Left lung (tissue), 10 donors: ENCODE results near the gene WBP1. TPM values are rescaled to one million over a fixed set of nuclear protein-coding genes. Genes with fewer than 3 reads are reported as not detected.

Source experiments
- ATAC-seq: fragments of 200-7000 bp; cut with Tn5 transposase; one replicate; pipeline ENCODE4 v1.9.1; 2020; ENCODE audit warnings: moderate library complexity
- DNase-seq, 4 donors: peaks; one replicate each; pipeline ENCODE4 v3.0.0-alpha.2; 2013 to 2020
- H3K27ac ChIP-seq, 2 donors: fragments of 200-600 bp; sonication (generic) in 1 of 2; one replicate each; pipeline versions ENCODE4 v1.5.0 to v1.8.0; 2020 to 2021
- H3K27me3 ChIP-seq, 2 donors: fragments of 200-600 bp; sonication (generic) in 1 of 2; one replicate each; pipeline versions ENCODE4 v1.5.0 to v1.8.0; 2020 to 2021
- H3K36me3 ChIP-seq, 2 donors: fragments of 200-600 bp; sonication (generic) in 1 of 2; one replicate each; pipeline versions ENCODE4 v1.5.0 to v1.8.0; 2020 to 2021
- H3K4me1 ChIP-seq, 2 donors: fragments of 200-600 bp; one replicate each; pipeline ENCODE4 v1.8.0; 2021
- H3K4me3 ChIP-seq, 2 donors: fragments of 200-600 bp; sonication (generic) in 1 of 2; one replicate each; pipeline versions ENCODE4 v1.5.0 to v1.8.0; 2020 to 2021; ENCODE audit warnings: mild to moderate bottlenecking in 1 of 2
- H3K9me3 ChIP-seq, 2 donors: fragments of 200-600 bp; sonication (generic) in 1 of 2; one replicate each; pipeline versions ENCODE4 v1.5.0 to v1.8.0; 2020 to 2021
- CTCF ChIP-seq, 2 donors: fragments of 200-600 bp; sonication (generic) in 1 of 2; IDR thresholded peaks; one replicate each; pipeline versions ENCODE4 v1.5.0 to v1.8.0; 2021; ENCODE audit warnings: antibody characterized with exemption in 2 of 2
- intact Hi-C, 2 donors: fragments of 100-400 bp; cut with DNase I; formaldehyde crosslinking; loops; one replicate each; pipeline versions ENCODE4 v1.11.2 to v1.14.2; 2022
- polyA plus RNA-seq, 6 donors: library from polyadenylated mRNA; unstranded; fragments of 120-200 nt; gene quantifications; one replicate each; pipeline ENCODE4 v1.2.1, GENCODE V29; 2013; ENCODE audit not compliant: insufficient read length in 6 of 6
- total RNA-seq, 2 donors: library from RNA; stranded (reverse); fragmentation: NEBNext Ultra II Directional; extraction: Animal tissue kit (Norgen Biotek cat#: 25700); gene quantifications; one replicate each; pipeline ENCODE4 v1.2.1, GENCODE V29; 2021
- donor health status: DM: no; HTN: yes; CAD: no.
- donor health status: DM: no; HTN: no; CAD: no.

The WBP1 gene
- total and polyA plus RNA-seq, 8 donors = 38.7 to 122 (median 108) TPM

GRCh38 chr2:74426181-74426758, 32.0 kb upstream of the WBP1 start:
- no peaks in the 10 kb centered on the region for H3K9me3 ChIP-seq
- H3K36me3 ChIP-seq = peaks cover 0 to 63% of the 10 kb centered on the region in 2 donors
- H3K27ac ChIP-seq = no peak overlapping the region
- H3K4me3 ChIP-seq = no peak overlapping the region
- DNase-seq = no peak
- peaks cover 0 to 9% of the 10 kb centered on the region in 2 donors for H3K4me1 ChIP-seq
- no peak for ATAC-seq
- intact Hi-C loops = no loop called here
- H3K27me3 ChIP-seq = peaks cover 0 to 7% of the 10 kb centered on the region in 2 donors
- TF ChIP-seq CTCF (IDR thresholded peaks at IDR 0.05) = no peak

- intact Hi-C loops = no loop called here
- Histone ChIP-seq H3K4me1 (no peaks in the 10 kb centered on the region), H3K27me3 (no peaks in the 10 kb centered on the region), H3K4me3 (no peak overlapping the region), H3K36me3 (peaks cover 0 to 74% of the 10 kb centered on the region in 2 donors), H3K27ac (no peak overlapping the region), H3K9me3 (no peaks in the 10 kb centered on the region)
- ATAC-seq = no peak
- TF ChIP-seq CTCF (IDR thresholded peaks at IDR 0.05) = no peak
- no peak for DNase-seq
Measured at GRCh38 chr2:74427551-74427950, 30.7 kb upstream of the WBP1 start.

- Histone ChIP-seq H3K9me3 (no peaks in the 10 kb centered on the region), H3K27ac (no peak overlapping the region), H3K36me3 (peaks cover 0 to 74% of the 10 kb centered on the region in 2 donors), H3K4me3 (no peak overlapping the region), H3K4me1 (no peaks in the 10 kb centered on the region), H3K27me3 (no peaks in the 10 kb centered on the region)
- no peak for TF ChIP-seq CTCF (IDR thresholded peaks at IDR 0.05)
- intact Hi-C loops = no loop called here
- ATAC-seq (no peak), DNase-seq (no peak)
Measured at GRCh38 chr2:74428675-74429074, 29.6 kb upstream of the WBP1 start.

- no peaks in the 10 kb centered on the region for H3K9me3 ChIP-seq
- intact Hi-C loops = no loop called here
- H3K27me3 ChIP-seq = no peaks in the 10 kb centered on the region
- H3K27ac ChIP-seq = no peak overlapping the region
- no peak overlapping the region for H3K4me3 ChIP-seq
- DNase-seq (no peak), ATAC-seq (no peak)
- TF ChIP-seq CTCF (IDR thresholded peaks at IDR 0.05) = no peak
- H3K4me1 ChIP-seq = no peaks in the 10 kb centered on the region
- peaks cover 0 to 73% of the 10 kb centered on the region in 2 donors for H3K36me3 ChIP-seq
Measured at GRCh38 chr2:74429487-74430451, 28.5 kb upstream of the WBP1 start.

- intact Hi-C loops = no loop called here
- no peaks in the 10 kb centered on the region for H3K9me3 ChIP-seq
- H3K36me3 ChIP-seq = peaks cover 0 to 66% of the 10 kb centered on the region in 2 donors
- H3K4me3 ChIP-seq = no peak overlapping the region
- ATAC-seq (no peak), DNase-seq (no peak)
- H3K27me3 ChIP-seq = no peaks in the 10 kb centered on the region
- no peak for TF ChIP-seq CTCF (IDR thresholded peaks at IDR 0.05)
- no peak overlapping the region for H3K27ac ChIP-seq
- H3K4me1 ChIP-seq = no peaks in the 10 kb centered on the region
Measured at GRCh38 chr2:74430502-74430901, 27.7 kb upstream of the WBP1 start.
